Ishikawa (cell line): ENCODE measurements around the gene ATRIP.

Source experiments
- CEBPB ChIP-seq: IDR thresholded peaks from 2 replicates; pipeline ENCODE4 v1.6.1; 2012
- CREB1 ChIP-seq: IDR thresholded peaks from 2 replicates; pipeline ENCODE4 v1.6.1; 2012; ENCODE audit warnings: low read depth
- EGR1 ChIP-seq: IDR thresholded peaks from 2 replicates; pipeline ENCODE4 v1.6.1; 2012
- EP300 ChIP-seq: IDR thresholded peaks from 2 replicates; pipeline ENCODE4 v1.6.1; 2012; ENCODE audit warnings: borderline replicate concordance
- FOXM1 ChIP-seq: IDR thresholded peaks from 2 replicates; pipeline ENCODE4 v1.6.1; 2012; ENCODE audit warnings: low read depth, borderline replicate concordance
- MAX ChIP-seq: IDR thresholded peaks from 2 replicates; pipeline ENCODE4 v1.6.1; 2012
- NFIC ChIP-seq: IDR thresholded peaks from 2 replicates; pipeline ENCODE4 v1.6.1; 2012
- RAD21 ChIP-seq: IDR thresholded peaks from 2 replicates; pipeline ENCODE4 v1.6.1; 2012; ENCODE audit warnings: low read depth
- TAF1 ChIP-seq: IDR thresholded peaks from 2 replicates; pipeline ENCODE4 v1.6.1; 2012; ENCODE audit warnings: low read depth, mild to moderate bottlenecking
- TCF12 ChIP-seq: IDR thresholded peaks from 2 replicates; pipeline ENCODE4 v1.6.1; 2012; ENCODE audit warnings: low read depth
- TEAD4 ChIP-seq: IDR thresholded peaks from 2 replicates; pipeline ENCODE4 v1.6.1; 2012
- YY1 ChIP-seq: IDR thresholded peaks from 2 replicates; pipeline ENCODE4 v1.6.1; 2012; ENCODE audit warnings: low read depth
- ZBTB7A ChIP-seq: IDR thresholded peaks from 2 replicates; pipeline ENCODE4 v1.6.1; 2012; ENCODE audit warnings: low read depth
- TF ChIP-seq, protein P1 (sequence below): IDR thresholded peaks from 2 replicates; pipeline ENCODE4 v1.6.1; 2012; ENCODE audit warnings: low read depth, mild to moderate bottlenecking
- TF ChIP-seq, protein P2 (sequence below): IDR thresholded peaks from 2 replicates; pipeline ENCODE4 v1.6.1; 2012

ATRIP gene

DNA sequence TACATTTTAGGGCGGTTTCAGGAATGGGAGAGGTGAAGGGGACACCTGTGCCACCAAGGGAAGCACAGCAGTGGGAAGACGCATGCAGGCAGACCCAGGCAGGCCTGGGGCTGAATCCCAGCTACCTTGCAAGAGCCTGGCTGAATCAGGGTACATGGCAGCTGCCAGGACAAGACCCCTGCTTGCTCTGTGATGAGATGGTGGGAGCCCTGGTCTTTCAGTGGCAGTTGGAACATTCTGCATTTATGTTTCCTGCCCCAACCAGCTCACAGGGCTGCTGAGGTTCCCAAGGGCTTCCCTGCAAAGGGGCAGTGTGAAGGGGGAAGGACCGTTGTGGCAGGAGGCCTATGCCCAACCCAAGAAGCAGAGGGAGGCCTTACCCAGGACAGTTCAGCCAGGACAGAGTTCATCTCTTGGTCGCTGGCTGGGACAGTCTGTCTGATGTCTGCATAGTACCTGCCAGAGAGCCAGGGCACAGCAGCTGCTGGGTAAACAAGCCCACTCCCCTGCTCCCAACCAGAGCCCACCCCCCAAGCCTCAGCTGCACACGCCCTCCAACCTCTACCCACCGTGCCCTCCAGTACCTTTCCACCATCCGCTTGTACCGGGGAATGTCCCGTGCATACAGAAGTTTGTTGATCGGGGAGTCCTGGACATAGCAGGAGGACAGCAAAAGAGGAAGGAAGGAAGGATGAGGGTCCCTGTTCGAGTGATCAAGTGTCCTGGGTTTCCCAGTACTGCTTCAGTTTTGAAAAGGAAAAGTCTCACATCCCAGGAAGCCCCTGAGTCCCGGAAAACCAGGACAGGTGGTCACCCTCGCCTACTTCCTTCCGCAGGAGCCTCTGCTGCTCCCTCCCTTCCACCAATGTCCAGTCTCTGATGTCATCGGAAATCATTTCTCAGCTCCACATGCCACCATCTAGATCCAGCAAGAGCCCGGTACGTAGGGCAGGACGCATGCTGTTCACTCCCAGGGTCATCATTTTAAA is 39.8 kb upstream of the ATRIP start:
- TF ChIP-seq FOXM1 (no peak), NFIC (no peak), EGR1 (no peak)
- TF ChIP-seq, protein P1, sequence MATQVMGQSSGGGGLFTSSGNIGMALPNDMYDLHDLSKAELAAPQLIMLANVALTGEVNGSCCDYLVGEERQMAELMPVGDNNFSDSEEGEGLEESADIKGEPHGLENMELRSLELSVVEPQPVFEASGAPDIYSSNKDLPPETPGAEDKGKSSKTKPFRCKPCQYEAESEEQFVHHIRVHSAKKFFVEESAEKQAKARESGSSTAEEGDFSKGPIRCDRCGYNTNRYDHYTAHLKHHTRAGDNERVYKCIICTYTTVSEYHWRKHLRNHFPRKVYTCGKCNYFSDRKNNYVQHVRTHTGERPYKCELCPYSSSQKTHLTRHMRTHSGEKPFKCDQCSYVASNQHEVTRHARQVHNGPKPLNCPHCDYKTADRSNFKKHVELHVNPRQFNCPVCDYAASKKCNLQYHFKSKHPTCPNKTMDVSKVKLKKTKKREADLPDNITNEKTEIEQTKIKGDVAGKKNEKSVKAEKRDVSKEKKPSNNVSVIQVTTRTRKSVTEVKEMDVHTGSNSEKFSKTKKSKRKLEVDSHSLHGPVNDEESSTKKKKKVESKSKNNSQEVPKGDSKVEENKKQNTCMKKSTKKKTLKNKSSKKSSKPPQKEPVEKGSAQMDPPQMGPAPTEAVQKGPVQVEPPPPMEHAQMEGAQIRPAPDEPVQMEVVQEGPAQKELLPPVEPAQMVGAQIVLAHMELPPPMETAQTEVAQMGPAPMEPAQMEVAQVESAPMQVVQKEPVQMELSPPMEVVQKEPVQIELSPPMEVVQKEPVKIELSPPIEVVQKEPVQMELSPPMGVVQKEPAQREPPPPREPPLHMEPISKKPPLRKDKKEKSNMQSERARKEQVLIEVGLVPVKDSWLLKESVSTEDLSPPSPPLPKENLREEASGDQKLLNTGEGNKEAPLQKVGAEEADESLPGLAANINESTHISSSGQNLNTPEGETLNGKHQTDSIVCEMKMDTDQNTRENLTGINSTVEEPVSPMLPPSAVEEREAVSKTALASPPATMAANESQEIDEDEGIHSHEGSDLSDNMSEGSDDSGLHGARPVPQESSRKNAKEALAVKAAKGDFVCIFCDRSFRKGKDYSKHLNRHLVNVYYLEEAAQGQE, result no peak

DNA sequence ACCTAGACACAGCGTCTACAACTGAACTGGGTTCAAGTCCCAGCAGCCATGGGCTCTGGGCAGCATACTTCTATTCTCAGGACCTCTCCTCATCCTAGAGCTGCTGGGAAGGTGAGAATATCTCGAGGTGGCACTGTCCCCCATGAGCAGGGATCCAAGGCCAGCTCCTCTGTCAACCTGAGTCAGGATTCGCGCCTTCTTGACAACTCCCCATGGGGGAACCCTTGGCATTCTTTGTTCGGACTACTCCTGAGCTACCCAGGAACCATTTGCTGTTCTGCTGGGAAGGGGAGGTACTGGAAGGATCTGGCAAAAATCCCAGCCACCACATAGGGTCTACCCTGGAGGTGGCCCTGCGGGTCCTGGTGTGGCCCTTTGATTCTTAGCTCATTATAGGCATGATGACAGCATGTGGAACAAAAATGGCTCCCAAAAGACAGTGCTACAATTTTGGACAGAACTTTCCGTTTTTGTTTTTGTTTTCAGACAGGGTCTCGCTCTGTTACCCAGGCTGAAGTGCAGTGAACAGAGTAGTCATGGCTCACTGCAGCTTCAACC is 38.9 kb upstream of the ATRIP start:
- TF ChIP-seq, protein P2, sequence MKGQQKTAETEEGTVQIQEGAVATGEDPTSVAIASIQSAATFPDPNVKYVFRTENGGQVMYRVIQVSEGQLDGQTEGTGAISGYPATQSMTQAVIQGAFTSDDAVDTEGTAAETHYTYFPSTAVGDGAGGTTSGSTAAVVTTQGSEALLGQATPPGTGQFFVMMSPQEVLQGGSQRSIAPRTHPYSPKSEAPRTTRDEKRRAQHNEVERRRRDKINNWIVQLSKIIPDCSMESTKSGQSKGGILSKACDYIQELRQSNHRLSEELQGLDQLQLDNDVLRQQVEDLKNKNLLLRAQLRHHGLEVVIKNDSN, result no peak
- TF ChIP-seq TAF1, result no peak
- TF ChIP-seq TCF12, result no peak
- TF ChIP-seq ZBTB7A, result no peak
- TF ChIP-seq RAD21, result no peak
- no peak for TF ChIP-seq TEAD4
- TF ChIP-seq EGR1, result no peak
- TF ChIP-seq MAX, result no peak
- TF ChIP-seq EP300, result no peak
- TF ChIP-seq, protein P1, result no peak
- no peak for TF ChIP-seq NFIC
- TF ChIP-seq YY1, result no peak
- no peak for TF ChIP-seq CEBPB
- no peak for TF ChIP-seq FOXM1
- TF ChIP-seq CREB1, result no peak

DNA sequence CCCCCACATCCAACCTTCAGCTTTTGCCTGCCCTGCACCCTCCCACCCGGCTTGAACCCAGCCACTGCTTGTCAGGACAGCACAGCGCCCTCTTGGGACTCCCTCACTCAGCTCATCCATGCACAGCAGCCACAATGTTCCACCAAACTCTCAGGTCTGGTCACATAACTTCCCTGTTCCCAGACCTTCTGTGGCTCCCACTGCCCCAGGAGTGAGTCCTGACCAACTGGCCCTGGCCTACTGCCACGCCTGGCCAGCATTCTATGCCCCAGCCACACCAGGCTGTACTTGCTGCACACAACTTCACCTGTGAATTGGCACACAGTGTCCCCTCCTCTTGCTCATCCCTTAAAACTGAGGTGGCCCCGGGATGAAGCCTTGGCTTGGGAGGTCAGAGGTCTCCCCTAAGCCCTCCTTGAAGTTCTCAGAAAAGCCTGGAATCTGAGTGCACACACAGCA is 37.7 kb upstream of the ATRIP start:
- TF ChIP-seq FOXM1, result no peak
- no peak for TF ChIP-seq TAF1
- TF ChIP-seq EGR1, result no peak

DNA sequence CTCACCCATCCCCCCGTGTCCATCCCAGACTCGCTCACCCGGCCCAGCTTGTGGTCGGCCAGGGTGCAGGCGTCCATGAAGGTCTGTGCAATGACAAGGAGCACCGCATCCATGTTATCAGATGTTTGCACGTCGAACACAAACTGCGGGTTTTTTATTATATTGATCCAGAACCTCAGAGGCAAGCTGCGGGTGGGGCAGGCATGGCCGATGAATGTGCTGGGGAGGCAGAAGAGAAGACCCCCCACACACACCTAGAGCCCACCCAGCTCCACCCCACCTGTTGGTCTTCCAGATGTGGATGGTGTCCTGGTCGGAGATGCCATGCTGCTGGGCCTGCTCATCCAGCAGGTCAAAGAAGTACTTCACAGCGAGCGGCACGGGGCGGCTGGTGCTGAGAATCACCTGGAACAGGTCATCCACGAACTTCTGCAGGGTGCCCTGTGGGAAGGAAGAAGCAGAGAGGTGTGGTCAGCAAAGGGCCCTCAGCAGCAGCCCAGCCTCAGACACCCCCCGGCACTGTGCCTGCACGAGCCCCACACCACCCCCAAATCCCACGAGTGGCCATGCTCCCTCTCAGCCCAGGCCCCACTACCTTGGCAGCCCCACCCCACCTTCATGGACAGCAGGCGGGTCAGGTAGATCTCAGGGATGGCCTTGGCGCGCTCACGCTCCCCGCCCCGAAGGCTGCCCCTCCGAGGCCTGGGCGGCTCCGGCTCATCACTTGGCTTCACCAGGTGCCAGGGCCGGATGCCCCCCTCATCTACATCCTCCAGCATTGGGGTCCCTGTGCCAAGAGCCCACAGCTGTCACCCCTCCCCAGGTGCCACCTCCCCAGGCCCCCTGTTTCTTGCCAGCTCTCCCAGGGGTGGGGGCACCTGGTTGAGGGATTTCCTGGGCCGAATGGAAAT is 37.0 kb upstream of the ATRIP start:
- TF ChIP-seq TAF1 (no peak), RAD21 (no peak), MAX (no peak), TCF12 (no peak), CEBPB (no peak), ZBTB7A (no peak), FOXM1 (no peak), TEAD4 (no peak), YY1 (no peak), EP300 (no peak), CREB1 (no peak), NFIC (no peak), EGR1 (no peak)
- TF ChIP-seq, protein P1, result no peak
- TF ChIP-seq, protein P2, result no peak
